DND-41 (cell line): Measurements from ENCODE around the gene SCCPDH.
"Not testable (repeated sequence)": the region's sequence is repeated elsewhere in the genome, so short reads cannot be mapped to it uniquely, and the experiment has no call there.

Source experiments
- ATAC-seq: fragments of 200-7000 bp; cut with Tn5 transposase; 3 replicates; pipeline ENCODE4 v1.9.1; 2021; ENCODE audit warnings: low read depth; ENCODE audit not compliant: insufficient read depth
- DNase-seq: peaks from one replicate; pipeline ENCODE4 v3.0.0-alpha.2; 2020
- H2AFZ ChIP-seq: 2 replicates; pipeline ENCODE4 v1.6.0; 2012; ENCODE audit warnings: low read depth, low read length
- H3K27ac ChIP-seq: 2 replicates; pipeline ENCODE4 v1.5.1; 2012; ENCODE audit warnings: low read length, inconsistent platforms
- H3K27me3 ChIP-seq: fragments of 200-600 bp; sonication (generic); 2 replicates; pipeline ENCODE4 v1.6.0; 2012; ENCODE audit warnings: low read length, mild to moderate bottlenecking, inconsistent platforms; ENCODE audit not compliant: insufficient read depth, poor library complexity
- H3K36me3 ChIP-seq: 2 replicates; pipeline ENCODE4 v1.5.1; 2012; ENCODE audit warnings: low read length, inconsistent platforms; ENCODE audit not compliant: insufficient read depth
- H3K4me1 ChIP-seq: 2 replicates; pipeline ENCODE4 v1.5.1; 2012; ENCODE audit warnings: mild to moderate bottlenecking, low read length; ENCODE audit not compliant: insufficient read depth
- H3K4me2 ChIP-seq: 2 replicates; pipeline ENCODE4 v1.6.0; 2012; ENCODE audit warnings: mild to moderate bottlenecking, moderate library complexity, low read length, inconsistent platforms; ENCODE audit not compliant: insufficient read depth
- H3K4me3 ChIP-seq, 2 experiments: fragments of 200-600 bp in 1 of 2; shearing (Covaris generic) in 1 of 2; 2 replicates each; pipeline ENCODE4 v1.5.1; 2012 to 2016; ENCODE audit warnings: inconsistent platforms in 2 of 2, low read length in 2 of 2, mild to moderate bottlenecking in 2 of 2, low read depth in 1 of 2, moderate library complexity in 1 of 2
- H3K79me2 ChIP-seq: 2 replicates; pipeline ENCODE4 v1.6.0; 2012; ENCODE audit warnings: low read length, inconsistent platforms; ENCODE audit not compliant: insufficient read depth
- H3K9ac ChIP-seq: 2 replicates; pipeline ENCODE4 v1.6.0; 2012; ENCODE audit warnings: low read depth, mild to moderate bottlenecking, inconsistent platforms, low read length, moderate library complexity
- H3K9me3 ChIP-seq: 2 replicates; pipeline ENCODE4 v1.5.1; 2012; ENCODE audit warnings: low read length, moderate library complexity, mild to moderate bottlenecking, inconsistent platforms; ENCODE audit not compliant: insufficient read depth, severe bottlenecking
- H4K20me1 ChIP-seq: 2 replicates; pipeline ENCODE4 v1.6.0; 2012; ENCODE audit warnings: low read length; ENCODE audit not compliant: insufficient read depth
- CTCF ChIP-seq: IDR thresholded peaks from 2 replicates; pipeline ENCODE4 v1.5.1; 2012; ENCODE audit warnings: borderline replicate concordance, low read length, moderate library complexity, mild to moderate bottlenecking; ENCODE audit not compliant: poor library complexity, severe bottlenecking; ENCODE audit errors: extremely low read depth
- EZH2 ChIP-seq: IDR thresholded peaks from 3 replicates; pipeline ENCODE4 v1.6.1; 2012; ENCODE audit warnings: borderline replicate concordance, low read depth, mild to moderate bottlenecking, moderate library complexity, low read length, inconsistent platforms; ENCODE audit not compliant: severe bottlenecking

SCCPDH gene

GRCh38 chr1:246689409-246690008 lies 34.7 kb upstream of the SCCPDH start:
- H3K9me3 ChIP-seq = no peaks in the 10 kb centered on the region
- no peaks in the 10 kb centered on the region for H4K20me1 ChIP-seq
- DNase-seq (peak; percentile 71), ATAC-seq (peak; percentile 95)
- H3K4me3 ChIP-seq = peak overlapping the region in 1 of 2 experiments; percentile 48; a peak in 2 of 4 replicates
- H2AFZ ChIP-seq = peak overlapping the region; percentile 83
- H3K79me2 ChIP-seq = no peaks in the 10 kb centered on the region
- peaks cover 11% of the 10 kb centered on the region for H3K4me1 ChIP-seq
- H3K4me2 ChIP-seq = peak overlapping the region; percentile 74
- H3K9ac ChIP-seq = 0 out of 2 replicates have a peak overlapping the region, but pooled peaks have one; percentile 38
- H3K27me3 ChIP-seq = no peaks in the 10 kb centered on the region
- no peaks in the 10 kb centered on the region for H3K36me3 ChIP-seq
- TF ChIP-seq CTCF (peak; percentile 88), EZH2 (no peak)
- H3K27ac ChIP-seq = no peak overlapping the region

- no peak for DNase-seq
- peak overlapping the region; percentile 83 for H2AFZ ChIP-seq
- H3K4me2 ChIP-seq = peak overlapping the region; percentile 74
- H3K36me3 ChIP-seq = no peaks in the 10 kb centered on the region
- H3K4me1 ChIP-seq = peaks cover 11% of the 10 kb centered on the region
- no peaks in the 10 kb centered on the region for H3K27me3 ChIP-seq
- no peaks in the 10 kb centered on the region for H3K79me2 ChIP-seq
- H3K9me3 ChIP-seq = no peaks in the 10 kb centered on the region
- no peak for ATAC-seq
- H3K9ac ChIP-seq = no peak overlapping the region
- TF ChIP-seq CTCF = no peak
- no peak for TF ChIP-seq EZH2
- no peak overlapping the region for H3K27ac ChIP-seq
- H4K20me1 ChIP-seq = no peaks in the 10 kb centered on the region
- no peak overlapping the region for H3K4me3 ChIP-seq
Measured at GRCh38 chr1:246690100-246690499, 34.1 kb upstream of the SCCPDH start.

GRCh38 chr1:246691622-246692495 lies 32.4 kb upstream of the SCCPDH start:
- no peak overlapping the region for H3K4me2 ChIP-seq

GRCh38 chr1:246694213-246694895 lies 29.9 kb upstream of the SCCPDH start:
- H2AFZ ChIP-seq, H3K4me2 ChIP-seq, H3K36me3 ChIP-seq, H3K9ac ChIP-seq, ATAC-seq, H4K20me1 ChIP-seq, H3K9me3 ChIP-seq, DNase-seq, H3K27ac ChIP-seq, H3K79me2 ChIP-seq, H3K4me3 ChIP-seq, H3K27me3 ChIP-seq: not testable (repeated sequence)
- peaks cover 18% of the 10 kb centered on the region for H3K4me1 ChIP-seq

More at GRCh38 chr1:246691622-246692495, 32.4 kb upstream of the SCCPDH start:
- TF ChIP-seq EZH2 (no peak), CTCF (no peak)
- Histone ChIP-seq H2AFZ (no peak overlapping the region), H3K4me1 (peaks cover 11% of the 10 kb centered on the region), H3K27ac (no peak overlapping the region), H3K36me3 (no peaks in the 10 kb centered on the region), H3K27me3 (no peaks in the 10 kb centered on the region), H3K9me3 (no peaks in the 10 kb centered on the region), H3K9ac (no peak overlapping the region), H3K4me3 (no peak overlapping the region), H4K20me1 (no peaks in the 10 kb centered on the region), H3K79me2 (no peaks in the 10 kb centered on the region)
- ATAC-seq (no peak), DNase-seq (no peak)
